ENCODE results near the gene CRY2. TPM values are rescaled to one million over a fixed set of nuclear protein-coding genes. Genes with fewer than 3 reads are reported as not detected.
"Not testable (repeated sequence)": the region's sequence is repeated elsewhere in the genome, so short reads cannot be mapped to it uniquely, and the experiment has no call there.

The CRY2 gene
- total RNA-seq, 1 experiment from 2014 or later: 6.4 TPM

- peak; percentile 81 for DNase-seq (ENCODE audit: low read depth)
Observed at GRCh38 chr11:45899448-45900174, 52.3 kb downstream of the CRY2 start.

- DNase-seq (ENCODE audit: low read depth): peak; percentile 13
Observed at GRCh38 chr11:45900175-45900800, 53.0 kb downstream of the CRY2 start.

GRCh38 chr11:45900916-45901617 lies 53.8 kb downstream of the CRY2 start:
- DNase-seq (ENCODE audit: low read depth): no peak

GRCh38 chr11:45901626-45902025 lies 54.4 kb downstream of the CRY2 start:
- DNase-seq (ENCODE audit: low read depth): no peak

- DNase-seq (ENCODE audit: low read depth): no peak
Observed at GRCh38 chr11:45902452-45903380, 55.4 kb downstream of the CRY2 start.

- no peak for DNase-seq (ENCODE audit: low read depth)
Observed at GRCh38 chr11:45904309-45904915, 57.1 kb downstream of the CRY2 start.

- DNase-seq (ENCODE audit: low read depth): no peak
Observed at GRCh38 chr11:45905095-45905494, 57.8 kb downstream of the CRY2 start.

GRCh38 chr11:45905576-45905975 lies 58.3 kb downstream of the CRY2 start:
- DNase-seq (ENCODE audit: low read depth): not testable (repeated sequence)

GRCh38 chr11:45906096-45906682 lies 58.9 kb downstream of the CRY2 start:
- no peak for DNase-seq (ENCODE audit: low read depth)

GRCh38 chr11:45906965-45907611 lies 59.8 kb downstream of the CRY2 start, which contains the start of gene FREY1:
TSS of gene FREY1 (minus strand) at chr11:45907271. CDS start at chr11:45907245, 26 bp downstream.
- DNase-seq (ENCODE audit: low read depth): no peak

- no peak for DNase-seq (ENCODE audit: low read depth)
Observed at GRCh38 chr11:45907911-45908370, 60.7 kb downstream of the CRY2 start.

GRCh38 chr11:45909594-45910475 lies 62.6 kb downstream of the CRY2 start:
- DNase-seq (ENCODE audit: low read depth): no peak

- DNase-seq (ENCODE audit: low read depth): no peak
Observed at GRCh38 chr11:45910623-45911022, 63.3 kb downstream of the CRY2 start.

- DNase-seq (ENCODE audit: low read depth): no peak
Observed at GRCh38 chr11:45913514-45913913, 66.2 kb downstream of the CRY2 start.

- no peak for DNase-seq (ENCODE audit: low read depth)
Observed at GRCh38 chr11:45913942-45914635, 66.8 kb downstream of the CRY2 start.

GRCh38 chr11:45915446-45915845 lies 68.2 kb downstream of the CRY2 start:
- no peak for DNase-seq (ENCODE audit: low read depth)

GRCh38 chr11:45917286-45917622 lies 70.0 kb downstream of the CRY2 start:
- DNase-seq (ENCODE audit: low read depth): no peak

GRCh38 chr11:45917623-45918330 lies 70.5 kb downstream of the CRY2 start, which contains the start of gene PEX16:
TSS of gene PEX16 (minus strand) at chr11:45917877. CDS start at chr11:45917811, 66 bp downstream.
- DNase-seq (ENCODE audit: low read depth): peak; percentile 97

All from RPMI7951 (cell line).